Activated naive CD4-positive, alpha-beta T cell treated with anti-CD3 and anti-CD28 coated beads for 36 hours (primary cell): ENCODE results near the gene HRNR. TPM values are rescaled to one million over a fixed set of nuclear protein-coding genes. Genes with fewer than 3 reads are reported as not detected.
"Not testable (repeated sequence)": the region's sequence is repeated elsewhere in the genome, so short reads cannot be mapped to it uniquely, and the experiment has no call there.

Experiments used
- CTCF ChIA-PET: fragments of 350-600 bp; sonication (Branson Sonifier 250); formaldehyde crosslinking; loops from one replicate; lab custom pipeline; 2021; ENCODE audit warnings: antibody characterized with exemption; lab: Charles Lee
- DNase-seq: peaks from one replicate; pipeline ENCODE4 v3.0.0-alpha.2; 2020
- H3K27ac Mint-ChIP-seq: one replicate; pipeline ENCODE4 v1.8.0; 2021; ENCODE audit warnings: mild to moderate bottlenecking, mixed read lengths
- H3K27me3 Mint-ChIP-seq: one replicate; pipeline ENCODE4 v1.8.0; 2021; ENCODE audit warnings: low read depth, mixed read lengths
- H3K36me3 Mint-ChIP-seq: one replicate; pipeline ENCODE4 v1.8.0; 2021; ENCODE audit warnings: low read depth, mixed read lengths
- H3K4me1 Mint-ChIP-seq: one replicate; pipeline ENCODE4 v1.8.0; 2021; ENCODE audit warnings: low read depth, mixed read lengths
- H3K4me3 Mint-ChIP-seq: one replicate; pipeline ENCODE4 v1.8.0; 2021; ENCODE audit warnings: mild to moderate bottlenecking, moderate library complexity, mixed read lengths
- H3K9me3 Mint-ChIP-seq: one replicate; pipeline ENCODE4 v1.8.0; 2021; ENCODE audit warnings: mixed read lengths
- intact Hi-C: fragments of 100-400 bp; cut with micrococcal nuclease; formaldehyde crosslinking; loops from one replicate; pipeline ENCODE4 v1.15.1; 2023
- total RNA-seq, 2 experiments: library from RNA; stranded (reverse); gene quantifications; one replicate each; pipeline ENCODE4 v1.2.3, GENCODE V29; 2021

The HRNR gene
- total RNA-seq: not detected

DNA sequence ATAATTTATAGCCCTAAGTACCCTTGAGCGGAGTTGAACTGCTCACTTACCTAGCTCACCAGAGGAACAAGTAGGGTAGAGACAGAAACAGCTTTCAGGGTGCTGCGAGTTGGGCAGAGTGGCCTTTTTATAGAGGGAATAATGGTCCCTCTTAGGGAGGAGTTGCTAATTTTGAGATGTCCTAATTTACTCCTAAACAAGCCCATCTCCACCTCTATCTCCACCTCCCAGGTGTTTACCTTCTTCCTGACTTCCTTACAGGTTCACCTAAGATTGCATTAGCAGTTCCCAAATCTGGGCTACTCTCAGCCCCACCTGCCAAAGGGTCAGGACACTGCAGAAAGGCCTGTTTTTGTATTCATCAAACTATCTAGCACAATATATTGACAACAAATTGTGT, at the start of gene HRNR:
TSS of gene HRNR (minus strand) at position 101 of the 400 bp plus-strand sequence. CDS start 940 bp downstream, outside the sequence.
- peaks cover 8% of the 10 kb centered on the region for H3K27me3 Mint-ChIP-seq
- H3K4me1 Mint-ChIP-seq: no peaks in the 10 kb centered on the region
- no peaks in the 10 kb centered on the region for H3K9me3 Mint-ChIP-seq
- intact Hi-C loops: no loop called here
- peaks cover 1% of the 10 kb centered on the region for H3K36me3 Mint-ChIP-seq
- CTCF ChIA-PET: no interaction called here
- no peak within 1 kb of the TSS for H3K27ac Mint-ChIP-seq
- no peak for DNase-seq
- H3K4me3 Mint-ChIP-seq: no peak within 1 kb of the TSS

DNA sequence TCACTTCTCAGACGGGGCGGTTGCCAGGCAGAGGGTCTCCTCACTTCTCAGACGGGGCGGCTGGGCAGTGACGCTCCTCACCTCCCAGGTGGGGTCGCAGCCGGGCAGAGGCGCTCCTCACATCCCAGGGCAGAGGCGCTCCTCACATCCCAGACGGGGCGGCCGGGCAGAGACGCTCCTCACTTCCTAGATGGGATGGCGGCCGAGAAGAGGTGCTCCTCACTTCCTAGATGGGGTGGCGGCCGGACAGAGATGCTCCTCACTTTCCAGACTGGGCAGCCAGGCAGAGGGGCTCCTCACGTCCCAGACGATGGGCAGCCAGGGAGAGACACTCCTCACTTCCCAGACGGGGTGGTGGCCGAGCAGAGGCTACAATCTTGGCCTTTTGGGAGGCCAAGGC, 32.4 kb upstream of the HRNR start:
- CTCF ChIA-PET: not testable (repeated sequence)

GRCh38 chr1:152252157-152252556, 28.2 kb upstream of the HRNR start:
- no peak overlapping the region for H3K4me3 Mint-ChIP-seq
- H3K27ac Mint-ChIP-seq: no peak overlapping the region
- CTCF ChIA-PET: interaction anchor here (1.6 kb wide), 1 partner anchor 13 kb away, joined by 3 read pairs; no protein-coding TSS in a partner anchor
- H3K4me1 Mint-ChIP-seq: no peaks in the 10 kb centered on the region
- H3K27me3 Mint-ChIP-seq: peaks cover 4% of the 10 kb centered on the region
- DNase-seq: no peak
- intact Hi-C loops: no loop called here
- no peaks in the 10 kb centered on the region for H3K36me3 Mint-ChIP-seq
- no peaks in the 10 kb centered on the region for H3K9me3 Mint-ChIP-seq

More for the DNA sequence above, 32.4 kb upstream of the HRNR start:
- H3K4me1 Mint-ChIP-seq, H3K9me3 Mint-ChIP-seq, H3K27ac Mint-ChIP-seq, intact Hi-C loops, H3K36me3 Mint-ChIP-seq, H3K4me3 Mint-ChIP-seq, H3K27me3 Mint-ChIP-seq, DNase-seq: not testable (repeated sequence)

- Mint-ChIP-seq H3K36me3 (no peaks in the 10 kb centered on the region), H3K4me3 (no peak overlapping the region), H3K27ac (no peak overlapping the region), H3K9me3 (no peaks in the 10 kb centered on the region), H3K4me1 (no peaks in the 10 kb centered on the region), H3K27me3 (peaks cover 4% of the 10 kb centered on the region)
- CTCF ChIA-PET: interaction anchor here (1.6 kb wide), 1 partner anchor 13 kb away, joined by 3 read pairs; no protein-coding TSS in a partner anchor
- DNase-seq: no peak
- intact Hi-C loops: no loop called here
Observed at GRCh38 chr1:152251391-152251790, 27.4 kb upstream of the HRNR start.

GRCh38 chr1:152247316-152247715, 23.3 kb upstream of the HRNR start:
- Mint-ChIP-seq H3K36me3 (no peaks in the 10 kb centered on the region), H3K27me3 (peaks cover 8% of the 10 kb centered on the region)

DNA sequence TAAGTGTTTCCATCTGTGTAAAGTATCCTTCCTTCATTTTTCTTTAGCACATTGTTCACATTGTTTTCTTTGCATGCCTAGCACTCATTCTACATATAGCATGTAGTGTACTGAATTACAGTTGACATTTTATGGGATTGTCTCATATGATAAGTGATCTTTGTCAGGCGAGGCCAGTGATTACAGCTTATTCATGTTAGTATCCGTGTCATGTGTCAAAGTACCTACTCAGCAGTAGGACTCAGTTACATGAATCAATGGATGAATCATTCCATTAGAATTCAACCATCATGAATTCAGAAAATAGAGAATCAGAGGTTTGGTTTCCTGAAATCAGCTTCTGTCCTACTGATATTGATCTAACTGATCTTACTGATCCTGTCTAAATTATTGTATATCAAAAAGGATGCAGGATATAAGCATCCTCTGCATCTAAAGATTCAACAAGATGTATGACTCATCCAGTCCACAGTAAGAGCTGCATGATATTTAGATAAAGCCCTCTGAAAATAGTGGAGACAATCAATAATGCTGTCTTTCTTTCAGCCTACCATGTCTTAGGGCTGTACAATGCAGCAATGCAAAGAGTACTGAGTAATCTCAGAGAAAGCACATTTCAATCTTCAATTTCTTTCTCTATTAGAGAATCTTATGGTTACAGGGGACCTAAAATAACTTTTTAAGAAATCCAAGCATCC, 20.7 kb upstream of the HRNR start:
- Mint-ChIP-seq H3K27me3 (peaks cover 12% of the 10 kb centered on the region), H3K4me3 (no peak overlapping the region), H3K36me3 (no peaks in the 10 kb centered on the region), H3K27ac (no peak overlapping the region), H3K4me1 (no peaks in the 10 kb centered on the region), H3K9me3 (no peaks in the 10 kb centered on the region)
- no peak for DNase-seq
- intact Hi-C loops: no loop called here
- CTCF ChIA-PET: interaction anchor here (0.6 kb wide), 1 partner anchor 16 kb away, joined by 3 read pairs; no protein-coding TSS in a partner anchor

More at GRCh38 chr1:152247316-152247715, 23.3 kb upstream of the HRNR start:
- intact Hi-C loops: no loop called here
- CTCF ChIA-PET: no interaction called here
- DNase-seq: no peak
- H3K9me3 Mint-ChIP-seq: no peaks in the 10 kb centered on the region
- H3K4me3 Mint-ChIP-seq: no peak overlapping the region
- no peak overlapping the region for H3K27ac Mint-ChIP-seq
- H3K4me1 Mint-ChIP-seq: no peaks in the 10 kb centered on the region

GRCh38 chr1:152237093-152237492, 13.1 kb upstream of the HRNR start:
- DNase-seq: no peak
- H3K27ac Mint-ChIP-seq: no peak overlapping the region
- H3K4me3 Mint-ChIP-seq: no peak overlapping the region
- no peaks in the 10 kb centered on the region for H3K4me1 Mint-ChIP-seq
- no peaks in the 10 kb centered on the region for H3K9me3 Mint-ChIP-seq
- H3K27me3 Mint-ChIP-seq: peaks cover 33% of the 10 kb centered on the region
- intact Hi-C loops: no loop called here
- no peaks in the 10 kb centered on the region for H3K36me3 Mint-ChIP-seq
- CTCF ChIA-PET: interaction anchor here (0.6 kb wide), 1 partner anchor 9 kb away, joined by 3 read pairs; no protein-coding TSS in a partner anchor

DNA sequence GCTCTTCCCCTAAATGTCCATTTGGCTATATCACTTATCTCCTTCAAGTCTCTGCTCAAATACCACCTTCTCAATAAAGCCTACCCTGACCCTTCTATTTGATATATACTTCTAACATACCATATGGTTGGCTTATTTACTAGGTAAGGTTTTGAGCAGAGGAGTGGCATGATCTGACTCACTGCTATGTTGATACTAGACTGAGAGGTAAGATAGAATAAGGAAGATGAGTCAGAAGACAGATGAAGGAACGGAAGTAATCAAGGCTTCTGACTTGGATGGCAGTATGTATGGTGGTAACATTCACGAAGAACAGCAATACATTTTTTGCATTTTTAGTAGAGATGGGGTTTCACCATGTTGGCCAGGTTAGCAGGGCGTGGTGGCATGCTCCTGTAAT, 4.8 kb upstream of the HRNR start:
- Mint-ChIP-seq H3K27me3 (peaks cover 21% of the 10 kb centered on the region), H3K36me3 (no peaks in the 10 kb centered on the region), H3K9me3 (no peaks in the 10 kb centered on the region), H3K4me1 (no peaks in the 10 kb centered on the region), H3K27ac (no peak overlapping the region), H3K4me3 (no peak overlapping the region)
- intact Hi-C loops: no loop called here
- CTCF ChIA-PET: interaction anchor here (0.6 to 1.6 kb wide), 3 partner anchors 8 to 229 kb away, joined by 3 to 4 read pairs (median 3); no protein-coding TSS in a partner anchor
- DNase-seq: no peak

DNA sequence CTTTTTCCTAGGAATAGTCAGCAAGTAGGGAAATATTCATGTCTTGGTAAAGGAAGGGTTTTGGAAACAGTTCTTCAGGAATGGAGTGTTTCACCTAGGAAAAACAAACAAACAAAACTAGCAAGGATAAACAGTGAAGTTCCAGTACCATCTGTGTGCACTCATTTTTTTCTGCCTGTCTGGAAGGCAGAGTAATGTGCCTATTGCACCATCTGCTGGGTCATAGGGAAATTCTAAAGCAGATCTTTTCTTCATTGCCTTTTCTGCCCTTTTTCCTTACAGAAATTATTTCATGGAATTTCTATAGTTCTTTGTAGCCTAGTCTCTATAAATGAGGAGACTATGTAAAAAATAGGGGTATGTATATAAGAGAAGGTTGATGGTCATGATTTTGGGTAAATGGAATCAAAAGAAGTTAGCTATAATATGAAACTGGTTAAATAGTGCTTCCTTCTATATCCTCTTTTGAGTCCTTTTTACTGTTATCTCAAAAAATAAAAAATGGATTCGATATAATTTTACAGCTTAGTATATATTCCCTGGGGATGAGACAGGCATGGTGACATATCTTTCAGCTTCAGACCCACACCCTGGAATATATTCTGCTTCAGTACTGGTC, 3.4 kb upstream of the HRNR start:
- H3K4me3 Mint-ChIP-seq: no peak overlapping the region
- no peaks in the 10 kb centered on the region for H3K9me3 Mint-ChIP-seq
- H3K27me3 Mint-ChIP-seq: peaks cover 14% of the 10 kb centered on the region
- no peak for DNase-seq
- no peaks in the 10 kb centered on the region for H3K4me1 Mint-ChIP-seq
- CTCF ChIA-PET: interaction anchor here (1.2 to 1.6 kb wide), 2 partner anchors 17 to 231 kb away, joined by 3 to 4 read pairs; no protein-coding TSS in a partner anchor
- intact Hi-C loops: no loop called here
- H3K36me3 Mint-ChIP-seq: no peaks in the 10 kb centered on the region
- no peak overlapping the region for H3K27ac Mint-ChIP-seq

- Mint-ChIP-seq H3K9me3 (no peaks in the 10 kb centered on the region), H3K36me3 (no peaks in the 10 kb centered on the region), H3K4me1 (no peaks in the 10 kb centered on the region), H3K27me3 (peaks cover 8% of the 10 kb centered on the region), H3K4me3 (no peak overlapping the region), H3K27ac (no peak overlapping the region)
- intact Hi-C loops: no loop called here
- CTCF ChIA-PET: no interaction called here
- no peak for DNase-seq
Observed at GRCh38 chr1:152225678-152226077, 1.7 kb upstream of the HRNR start.

DNA sequence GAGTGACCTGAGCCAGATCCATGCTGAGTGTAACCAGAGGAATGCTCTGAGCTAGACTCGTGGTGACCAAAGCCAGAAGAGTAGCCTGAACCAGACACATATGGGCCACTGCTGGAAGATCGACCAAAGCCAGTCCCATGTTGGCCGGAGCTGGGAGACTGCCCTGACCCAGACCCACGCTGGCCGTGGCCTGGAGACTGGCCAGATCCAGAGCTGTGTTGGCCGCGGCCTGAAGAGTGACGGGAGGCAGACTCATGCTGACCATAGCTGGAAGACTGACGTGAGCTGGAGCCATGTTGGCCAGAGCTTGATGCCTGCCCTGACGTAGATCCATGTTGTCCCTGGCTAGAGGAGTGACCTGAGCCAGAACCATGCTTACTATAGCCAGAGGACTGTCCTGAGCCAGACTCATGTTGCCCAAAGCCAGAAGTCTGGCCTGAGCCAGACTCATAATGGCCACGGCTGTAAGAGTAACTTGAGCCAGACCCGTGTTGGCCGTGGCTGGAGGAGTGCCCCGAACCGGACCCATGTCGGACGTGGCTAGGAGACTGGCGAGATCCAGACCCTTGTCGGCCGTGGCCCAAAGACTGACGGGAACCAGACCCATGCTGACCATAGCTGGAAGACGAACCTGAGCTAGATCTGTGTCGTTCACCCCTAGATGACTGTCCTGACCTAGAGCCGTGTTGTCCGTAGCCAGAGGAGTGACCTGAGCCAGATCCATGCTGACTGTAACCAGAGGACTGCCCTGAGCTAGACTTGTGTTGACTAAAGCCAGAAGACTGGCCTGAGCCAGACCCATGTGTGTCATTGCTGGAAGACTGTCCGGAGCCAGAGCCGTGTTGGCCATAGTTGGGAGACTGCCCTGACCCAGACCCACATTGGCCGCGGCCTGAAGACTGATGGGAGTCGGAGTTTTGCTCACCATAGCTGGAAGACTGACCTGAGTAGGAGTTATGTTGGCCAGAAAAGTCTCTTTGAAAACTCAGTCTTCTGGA, 3.5 kb downstream of the HRNR start:
- Mint-ChIP-seq H3K36me3 (peaks cover 2% of the 10 kb centered on the region), H3K9me3 (no peaks in the 10 kb centered on the region), H3K27ac (no peak overlapping the region), H3K27me3 (peaks cover 2% of the 10 kb centered on the region), H3K4me3 (no peak overlapping the region), H3K4me1 (no peaks in the 10 kb centered on the region)
- CTCF ChIA-PET: no interaction called here
- DNase-seq: no peak
- intact Hi-C loops: no loop called here

GRCh38 chr1:152219438-152219837, 4.6 kb downstream of the HRNR start:
- DNase-seq, H3K9me3 Mint-ChIP-seq, H3K4me1 Mint-ChIP-seq, H3K27ac Mint-ChIP-seq, H3K27me3 Mint-ChIP-seq, intact Hi-C loops, H3K4me3 Mint-ChIP-seq, CTCF ChIA-PET, H3K36me3 Mint-ChIP-seq: not testable (repeated sequence)
